ENCODE measurements around the gene MEN1. TPM values are rescaled to one million over a fixed set of nuclear protein-coding genes. Genes with fewer than 3 reads are reported as not detected.

Gene MEN1
- total RNA-seq, 3 donors from 2014 or later = 11.4 to 19.0 (median 14.8) TPM

DNA sequence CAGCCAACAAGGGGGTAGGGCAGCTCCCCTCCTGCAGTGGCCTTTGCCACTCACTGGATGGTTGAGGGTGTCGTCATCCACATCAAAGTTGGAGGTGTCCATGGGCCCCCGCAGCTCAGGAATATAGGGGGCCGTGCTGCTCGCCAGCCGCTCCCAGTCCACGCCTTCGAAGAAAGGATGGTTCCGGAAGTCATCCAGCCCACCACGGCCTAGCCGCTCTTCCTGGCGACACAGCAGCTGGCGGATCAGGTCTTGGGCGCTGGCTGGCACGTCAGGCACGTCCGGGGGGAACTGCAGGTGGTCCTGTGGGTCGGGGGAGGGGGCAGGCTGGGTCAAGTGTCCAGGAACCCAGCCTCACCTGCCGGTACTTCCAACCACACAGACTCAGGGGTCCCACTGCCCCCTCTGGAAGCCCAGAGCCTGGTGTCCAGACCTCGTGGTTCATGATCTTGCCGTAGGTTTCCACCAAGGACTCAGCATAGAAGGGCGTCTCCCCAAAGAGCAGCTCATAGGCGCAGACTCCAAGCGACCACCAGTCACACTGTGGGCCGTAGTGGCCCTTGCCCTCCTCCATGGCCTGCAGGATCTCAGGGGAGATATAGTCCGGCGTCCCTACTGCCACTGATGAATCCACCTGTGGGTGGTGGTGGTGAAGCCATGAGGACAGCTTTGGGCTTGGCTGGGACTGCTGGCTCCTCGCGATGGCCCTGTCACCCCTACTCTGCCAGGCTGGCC lies 28.4 kb upstream of the MEN1 start:
- TF ChIP-seq POLR2AphosphoS5 (IDR thresholded peaks at IDR 0.05) (no peak), POLR2A (IDR thresholded peaks at IDR 0.05) (no peak)
- TF ChIP-seq, protein P1, sequence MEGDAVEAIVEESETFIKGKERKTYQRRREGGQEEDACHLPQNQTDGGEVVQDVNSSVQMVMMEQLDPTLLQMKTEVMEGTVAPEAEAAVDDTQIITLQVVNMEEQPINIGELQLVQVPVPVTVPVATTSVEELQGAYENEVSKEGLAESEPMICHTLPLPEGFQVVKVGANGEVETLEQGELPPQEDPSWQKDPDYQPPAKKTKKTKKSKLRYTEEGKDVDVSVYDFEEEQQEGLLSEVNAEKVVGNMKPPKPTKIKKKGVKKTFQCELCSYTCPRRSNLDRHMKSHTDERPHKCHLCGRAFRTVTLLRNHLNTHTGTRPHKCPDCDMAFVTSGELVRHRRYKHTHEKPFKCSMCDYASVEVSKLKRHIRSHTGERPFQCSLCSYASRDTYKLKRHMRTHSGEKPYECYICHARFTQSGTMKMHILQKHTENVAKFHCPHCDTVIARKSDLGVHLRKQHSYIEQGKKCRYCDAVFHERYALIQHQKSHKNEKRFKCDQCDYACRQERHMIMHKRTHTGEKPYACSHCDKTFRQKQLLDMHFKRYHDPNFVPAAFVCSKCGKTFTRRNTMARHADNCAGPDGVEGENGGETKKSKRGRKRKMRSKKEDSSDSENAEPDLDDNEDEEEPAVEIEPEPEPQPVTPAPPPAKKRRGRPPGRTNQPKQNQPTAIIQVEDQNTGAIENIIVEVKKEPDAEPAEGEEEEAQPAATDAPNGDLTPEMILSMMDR (IDR thresholded peaks at IDR 0.05) = no peak
- Histone ChIP-seq H3K4me3 (no peak overlapping the region), H3K36me3 (no peaks in the 10 kb centered on the region), H3K9me3 (no peaks in the 10 kb centered on the region), H3K27ac (peak overlapping the region; percentile 16 to 40), H3K27me3 (no peaks in the 10 kb centered on the region), H3K4me1 (peaks cover 0 to 14% of the 10 kb centered on the region in 2 donors)
- no peak for DNase-seq (ENCODE audit: low spot score in 2 of 2)
- intact Hi-C loops (cut with DNase I; ENCODE audit: low total_unique reads) = no loop called here

DNA sequence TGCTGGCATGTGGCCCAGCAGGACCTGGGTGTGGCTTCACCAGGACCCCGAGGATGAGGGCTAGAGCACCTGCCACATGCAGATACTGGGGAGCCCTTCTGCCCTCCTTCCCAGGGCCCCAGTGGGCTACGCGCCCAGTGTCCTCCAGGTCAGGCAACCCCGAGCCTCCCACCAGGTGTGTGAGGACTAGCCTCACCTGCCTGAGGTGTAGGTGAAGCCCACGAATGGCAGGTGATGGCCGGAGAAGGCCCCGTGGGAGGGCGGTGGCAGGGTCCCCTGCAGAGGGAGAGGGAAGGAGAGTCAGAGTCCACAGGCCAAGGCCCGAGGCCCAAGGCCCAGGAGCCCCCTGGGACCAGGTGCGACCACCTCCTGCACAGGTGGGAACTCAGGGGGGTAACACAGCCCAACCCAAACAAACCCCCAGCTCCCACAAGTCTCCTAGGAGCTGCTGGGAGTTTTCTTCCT lies 27.6 kb upstream of the MEN1 start:
- no peaks in the 10 kb centered on the region for H3K27me3 ChIP-seq
- peak overlapping the region; percentile 73 to 83 for H3K27ac ChIP-seq
- no peak overlapping the region for H3K4me3 ChIP-seq
- intact Hi-C loops (cut with DNase I; ENCODE audit: low total_unique reads) = no loop called here
- no peaks in the 10 kb centered on the region for H3K36me3 ChIP-seq
- TF ChIP-seq POLR2AphosphoS5 (IDR thresholded peaks at IDR 0.05) (no peak), POLR2A (IDR thresholded peaks at IDR 0.05) (no peak)
- TF ChIP-seq, protein P1 (IDR thresholded peaks at IDR 0.05) = no peak
- DNase-seq (ENCODE audit: low spot score in 2 of 2) = no peak
- peaks cover 0 to 14% of the 10 kb centered on the region in 2 donors for H3K4me1 ChIP-seq
- no peaks in the 10 kb centered on the region for H3K9me3 ChIP-seq

DNA sequence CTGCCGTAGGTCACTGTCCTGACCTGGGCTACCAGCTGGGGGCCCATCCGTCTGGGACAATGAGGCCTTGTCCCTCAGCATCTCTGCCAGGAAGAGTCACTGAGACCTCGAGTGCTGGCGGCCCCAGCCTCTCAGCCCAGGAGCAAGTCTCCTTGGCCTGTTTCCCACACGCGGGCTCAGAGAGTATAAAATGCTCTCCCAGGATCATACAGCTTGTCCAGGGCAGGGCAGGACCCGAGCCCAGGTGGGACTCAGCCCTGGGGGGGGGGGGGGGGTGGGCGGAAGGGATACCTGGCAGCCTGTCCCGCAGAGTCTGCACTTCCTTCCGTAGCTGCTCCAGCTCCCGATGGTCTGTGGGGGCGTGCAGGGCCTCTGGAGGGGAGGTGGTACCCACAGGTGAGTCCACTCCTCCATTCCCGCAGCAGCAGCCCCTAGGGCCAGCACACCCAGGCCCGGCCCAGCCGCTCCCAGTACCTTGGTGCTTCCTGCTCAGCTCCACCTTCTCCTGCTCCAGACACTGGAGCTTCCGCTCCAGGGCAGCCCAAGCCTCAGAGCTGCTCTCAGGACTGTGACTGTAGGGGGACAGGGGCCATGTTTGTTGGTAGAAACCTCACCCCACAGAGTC lies 26.2 kb upstream of the MEN1 start:
- Histone ChIP-seq H3K27me3 (no peaks in the 10 kb centered on the region), H3K4me3 (no peak overlapping the region), H3K4me1 (peaks cover 0 to 5% of the 10 kb centered on the region in 2 donors), H3K36me3 (no peaks in the 10 kb centered on the region), H3K27ac (peak overlapping the region; percentile 73 to 83), H3K9me3 (no peaks in the 10 kb centered on the region)
- intact Hi-C loops (cut with DNase I; ENCODE audit: low total_unique reads) = no loop called here
- TF ChIP-seq, protein P1 (IDR thresholded peaks at IDR 0.05) = no peak
- TF ChIP-seq POLR2A (IDR thresholded peaks at IDR 0.05) (no peak), POLR2AphosphoS5 (IDR thresholded peaks at IDR 0.05) (no peak)
- no peak for DNase-seq (ENCODE audit: low spot score in 2 of 2)

DNA sequence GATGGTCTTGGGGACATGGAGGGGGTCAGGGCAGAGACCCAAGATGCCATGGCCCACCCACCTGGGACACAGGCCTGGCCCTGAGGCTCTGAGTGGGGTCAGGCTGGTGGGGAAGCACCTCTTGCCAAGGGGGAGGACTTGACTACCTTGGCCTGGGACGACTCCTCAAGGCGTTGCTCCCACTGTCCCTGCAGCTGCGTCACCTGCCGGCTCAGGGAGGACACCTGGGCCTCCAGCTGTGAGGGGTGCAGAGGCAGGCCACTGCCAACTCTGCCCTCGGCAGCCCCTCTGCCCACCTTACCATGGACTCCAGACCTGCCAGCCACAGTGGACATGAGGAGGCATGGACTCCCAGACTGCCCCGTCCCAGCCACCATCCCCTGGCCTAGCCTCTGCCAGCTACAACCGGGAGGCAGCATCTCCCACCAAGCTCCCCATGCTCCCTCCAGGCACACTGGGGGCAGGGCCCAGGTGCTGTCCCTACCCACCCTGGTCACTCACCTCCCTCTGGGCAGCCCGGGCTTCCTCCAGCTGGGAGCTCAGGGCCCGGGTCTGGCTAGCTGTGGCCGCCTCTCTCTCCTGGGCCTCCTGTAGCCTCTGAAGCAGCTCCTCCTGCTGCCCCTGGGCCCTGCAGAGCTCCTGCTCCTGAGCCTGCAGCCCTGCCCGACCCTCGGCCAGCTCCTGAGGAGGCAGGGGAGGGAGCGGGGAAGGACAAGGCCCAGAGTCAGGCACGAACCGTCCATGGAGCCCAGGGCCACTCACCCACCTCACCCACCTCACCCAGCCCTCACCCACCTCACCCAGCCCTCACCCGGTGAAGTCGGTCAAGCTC lies 25.5 kb upstream of the MEN1 start:
- intact Hi-C loops (cut with DNase I; ENCODE audit: low total_unique reads) = no loop called here
- no peak for TF ChIP-seq POLR2A (IDR thresholded peaks at IDR 0.05)
- TF ChIP-seq POLR2AphosphoS5 (IDR thresholded peaks at IDR 0.05) = no peak
- TF ChIP-seq, protein P1 (IDR thresholded peaks at IDR 0.05) = no peak
- H3K4me1 ChIP-seq = peaks cover 0 to 4% of the 10 kb centered on the region in 2 donors
- peak overlapping the region; percentile 73 to 83 for H3K27ac ChIP-seq
- H3K36me3 ChIP-seq = no peaks in the 10 kb centered on the region
- H3K27me3 ChIP-seq = no peaks in the 10 kb centered on the region
- no peaks in the 10 kb centered on the region for H3K9me3 ChIP-seq
- no peak overlapping the region for H3K4me3 ChIP-seq
- no peak for DNase-seq (ENCODE audit: low spot score in 2 of 2)
